Anterior cingulate cortex (tissue), 58 donors: ENCODE data around the gene TFAP2D.

Source experiments
- DNase-seq, 58 donors: peaks; one replicate each; lab custom pipeline; 2025; lab: John Stamatoyannopoulos, UW

Gene TFAP2D

GRCh38 chr6:50816947-50817645 is 103.8 kb downstream of the TFAP2D start:
- no peak for DNase-seq

GRCh38 chr6:50817646-50817950 is 104.3 kb downstream of the TFAP2D start:
- DNase-seq = no peak

- no peak for DNase-seq
Observed at GRCh38 chr6:50818020-50818419, 104.7 kb downstream of the TFAP2D start.

GRCh38 chr6:50818673-50819072 is 105.3 kb downstream of the TFAP2D start, which contains the start of gene TFAP2B:
Gene TFAP2B, plus strand, starts transcription at chr6:50818871. Its CDS starts 21 bp downstream, at chr6:50818892.
- no peak for DNase-seq

- DNase-seq = no peak
Observed at GRCh38 chr6:50819466-50819903, 106.2 kb downstream of the TFAP2D start.

- DNase-seq = no peak
Observed at GRCh38 chr6:50819904-50820868, 106.9 kb downstream of the TFAP2D start.

GRCh38 chr6:50820869-50821264 is 107.5 kb downstream of the TFAP2D start:
- no peak for DNase-seq

GRCh38 chr6:50821441-50822077 is 108.2 kb downstream of the TFAP2D start:
- DNase-seq = no peak

GRCh38 chr6:50822078-50822476 is 108.8 kb downstream of the TFAP2D start:
- no peak for DNase-seq
